Liver (tissue), 9 donors: ENCODE measurements around the gene XYLT2. TPM values are rescaled to one million over a fixed set of nuclear protein-coding genes. Genes with fewer than 3 reads are reported as not detected.

Experiments
- DNase-seq: peaks from one replicate; pipeline ENCODE4 v3.0.0-alpha.2; 2017; ENCODE audit warnings: low spot score
- H3K27ac ChIP-seq, 2 donors: one replicate each; pipeline ENCODE4 v1.7.0; 2013; ENCODE audit warnings: inconsistent platforms in 2 of 2, low read length in 2 of 2, control low read depth in 1 of 2, low read depth in 1 of 2, mild to moderate bottlenecking in 1 of 2
- H3K27me3 ChIP-seq, 4 donors: one replicate each; pipeline versions ENCODE4 v1.6.1 to v1.7.0; 2013; ENCODE audit warnings: low read length in 3 of 4, inconsistent platforms in 1 of 4, mild to moderate bottlenecking in 1 of 4, moderate library complexity in 1 of 4; ENCODE audit not compliant: control insufficient read depth in 4 of 4, insufficient read depth in 4 of 4
- H3K36me3 ChIP-seq, 4 donors: one replicate each; pipeline versions ENCODE4 v1.6.1 to v1.7.0; 2013; ENCODE audit warnings: low read length in 3 of 4, mild to moderate bottlenecking in 3 of 4, low read depth in 1 of 4, moderate library complexity in 1 of 4; ENCODE audit not compliant: control insufficient read depth in 4 of 4, insufficient read depth in 3 of 4
- H3K4me1 ChIP-seq, 4 donors: one replicate each; pipeline versions ENCODE4 v1.6.1 to v1.7.0; 2013; ENCODE audit warnings: low read length in 3 of 4, mild to moderate bottlenecking in 3 of 4, moderate library complexity in 1 of 4; ENCODE audit not compliant: control insufficient read depth in 4 of 4, insufficient read depth in 4 of 4
- H3K4me3 ChIP-seq, 3 donors: one replicate each; pipeline versions ENCODE4 v1.6.1 to v1.7.0; 2013; ENCODE audit warnings: low read length in 3 of 3, control low read depth in 1 of 3, low read depth in 1 of 3, mild to moderate bottlenecking in 1 of 3
- H3K9ac ChIP-seq, 2 donors: one replicate each; pipeline ENCODE4 v1.7.0; 2013; ENCODE audit warnings: low read length in 2 of 2, mild to moderate bottlenecking in 2 of 2, moderate library complexity in 2 of 2, control low read depth in 1 of 2, low read depth in 1 of 2
- H3K9me3 ChIP-seq, 4 donors: one replicate each; pipeline versions ENCODE4 v1.6.1 to v1.7.0; 2013; ENCODE audit warnings: low read length in 3 of 4; ENCODE audit not compliant: control insufficient read depth in 4 of 4
- ATF3 ChIP-seq: IDR thresholded peaks from 2 replicates; pipeline ENCODE4 v1.6.1; 2016; ENCODE audit warnings: antibody characterized with exemption
- CTCF ChIP-seq: fragments of 150-350 bp; IDR thresholded peaks from 2 replicates; pipeline ENCODE4 v1.5.1; 2017; ENCODE audit warnings: improper control_type of control experiment, low read depth, low read length; ENCODE audit not compliant: missing input control
- EGR1 ChIP-seq, 2 donors: IDR thresholded peaks; 2 replicates each; pipeline ENCODE4 v1.6.1; 2016 to 2018; ENCODE audit warnings: antibody characterized with exemption in 2 of 2, low read depth in 2 of 2
- FOXA1 ChIP-seq: IDR thresholded peaks from 2 replicates; pipeline ENCODE4 v1.6.1; 2016; ENCODE audit warnings: antibody characterized with exemption
- FOXA2 ChIP-seq: IDR thresholded peaks from 2 replicates; pipeline ENCODE4 v1.6.1; 2016; ENCODE audit warnings: antibody characterized with exemption
- GABPA ChIP-seq, 2 donors: IDR thresholded peaks in 1 of 2; conservative IDR thresholded peaks in 1 of 2; 2 replicates each; pipeline ENCODE4 v1.6.1; 2016; ENCODE audit warnings: antibody characterized with exemption in 2 of 2, mild to moderate bottlenecking in 1 of 2, moderate library complexity in 1 of 2
- HNF4A ChIP-seq, 2 donors: conservative IDR thresholded peaks; 2 replicates each; pipeline ENCODE4 v1.6.1; 2016; ENCODE audit warnings: antibody characterized with exemption in 2 of 2, mild to moderate bottlenecking in 2 of 2
- HNF4G ChIP-seq: IDR thresholded peaks from 2 replicates; pipeline ENCODE4 v1.6.1; 2016; ENCODE audit warnings: antibody characterized with exemption
- JUND ChIP-seq, 2 donors: IDR thresholded peaks; 2 replicates each; pipeline ENCODE4 v1.6.1; 2016; ENCODE audit warnings: antibody characterized with exemption in 2 of 2
- MAX ChIP-seq: IDR thresholded peaks from 2 replicates; pipeline ENCODE4 v1.6.1; 2016; ENCODE audit warnings: antibody characterized with exemption
- NR2F2 ChIP-seq: IDR thresholded peaks from 2 replicates; pipeline ENCODE4 v1.6.1; 2016; ENCODE audit warnings: antibody characterized with exemption
- RAD21 ChIP-seq, 2 donors: IDR thresholded peaks; 2 replicates each; pipeline ENCODE4 v1.6.1; 2016; ENCODE audit warnings: antibody characterized with exemption in 2 of 2, mild to moderate bottlenecking in 2 of 2
- REST ChIP-seq: IDR thresholded peaks from 2 replicates; pipeline ENCODE4 v1.6.1; 2016; ENCODE audit warnings: antibody characterized with exemption, mild to moderate bottlenecking
- RXRA ChIP-seq, 2 donors: IDR thresholded peaks; 2 replicates each; pipeline ENCODE4 v1.6.1; 2017 to 2018; ENCODE audit warnings: antibody characterized with exemption in 2 of 2, mild to moderate bottlenecking in 1 of 2
- SP1 ChIP-seq: IDR thresholded peaks from 2 replicates; pipeline ENCODE4 v1.6.1; 2018; ENCODE audit warnings: antibody characterized with exemption, mild to moderate bottlenecking
- TAF1 ChIP-seq: conservative IDR thresholded peaks from 2 replicates; pipeline ENCODE4 v1.6.1; 2016; ENCODE audit warnings: antibody characterized with exemption, mild to moderate bottlenecking
- YY1 ChIP-seq: IDR thresholded peaks from 2 replicates; pipeline ENCODE4 v1.6.1; 2016; ENCODE audit warnings: antibody characterized with exemption, mild to moderate bottlenecking
- ZBTB33 ChIP-seq: IDR thresholded peaks from 2 replicates; pipeline ENCODE4 v1.6.1; 2016; ENCODE audit warnings: antibody characterized with exemption
- WGBS: extraction: QIAGEN DNeasy Blood & Tissue Kit; methylation state at CpG from one replicate; pipeline ENCODE4 v1.1.7; 2013; 5-methylcytosine and 5-hydroxymethylcytosine counted together
- polyA plus RNA-seq, 2 donors: library from polyadenylated mRNA; stranded (reverse) in 1 of 2; unstranded in 1 of 2; fragments of 200-250 nt in 1 of 2; fragments of >200 nt in 1 of 2; fragmentation: Nextera tagmentation in 1 of 2; extraction: Ambion mirVana in 1 of 2; gene quantifications; one replicate each; pipeline versions ENCODE4 v1.2.1 to v1.2.3, GENCODE V29; 2013 to 2015
- total RNA-seq, 2 donors: library from RNA; depleted of rRNA; stranded (reverse); fragments of >200 nt; gene quantifications; one replicate each; pipeline ENCODE4 v1.2.3, GENCODE V29; 2014
- donor health status: healthy.
- donor health status: healthy.
- donor health status: healthy.
- donor health status: healthy.
- donor health status: healthy.

XYLT2 gene
- total and polyA plus RNA-seq, 4 donors, result 5.3 to 11.3 (median 8.2) TPM

GRCh38 chr17:50381920-50382319 is 36.0 kb downstream of the XYLT2 start:
- H3K4me3 ChIP-seq, result no peak overlapping the region
- no peak overlapping the region for H3K27ac ChIP-seq
- no peak for TF ChIP-seq EGR1 (IDR thresholded peaks at IDR 0.05; ENCODE audit: low read depth in 2 of 2)
- TF ChIP-seq TAF1, result no peak
- TF ChIP-seq GABPA (IDR thresholded peaks at IDR 0.05 in 1 of 2, conservative IDR thresholded peaks at IDR 0.05 in 1 of 2), result no peak
- TF ChIP-seq MAX, result no peak
- no peak for TF ChIP-seq FOXA2
- no peak for TF ChIP-seq FOXA1
- TF ChIP-seq HNF4G, result no peak
- no peak for TF ChIP-seq YY1
- no peak for TF ChIP-seq RAD21 (IDR thresholded peaks at IDR 0.05)
- TF ChIP-seq CTCF, result no peak
- TF ChIP-seq SP1, result no peak
- no peak for TF ChIP-seq ATF3
- peaks cover 14 to 63% (median 50%) of the 10 kb centered on the region in 4 donors for H3K36me3 ChIP-seq
- no peak for DNase-seq
- no peaks in the 10 kb centered on the region for H3K9me3 ChIP-seq
- H3K4me1 ChIP-seq, result no peaks in the 10 kb centered on the region
- 48% methylated on average over 3 of the region's 3 CpGs for WGBS
- H3K27me3 ChIP-seq, result no peaks in the 10 kb centered on the region
- H3K9ac ChIP-seq, result no peak overlapping the region

GRCh38 chr17:50382931-50383330 is 37.0 kb downstream of the XYLT2 start:
- Histone ChIP-seq H3K36me3 (peaks cover 14 to 73% (median 60%) of the 10 kb centered on the region in 4 donors), H3K4me3 (no peak overlapping the region), H3K4me1 (no peaks in the 10 kb centered on the region), H3K27me3 (no peaks in the 10 kb centered on the region), H3K27ac (no peak overlapping the region), H3K9me3 (no peaks in the 10 kb centered on the region), H3K9ac (no peak overlapping the region)
- TF ChIP-seq HNF4A (conservative IDR thresholded peaks at IDR 0.05) (no peak), REST (no peak), NR2F2 (no peak), YY1 (no peak), EGR1 (IDR thresholded peaks at IDR 0.05; ENCODE audit: low read depth in 2 of 2) (no peak), GABPA (IDR thresholded peaks at IDR 0.05 in 1 of 2, conservative IDR thresholded peaks at IDR 0.05 in 1 of 2) (no peak), CTCF (no peak), JUND (IDR thresholded peaks at IDR 0.05) (no peak), ATF3 (no peak), TAF1 (no peak), ZBTB33 (no peak), RXRA (IDR thresholded peaks at IDR 0.05) (no peak), RAD21 (IDR thresholded peaks at IDR 0.05) (no peak), MAX (no peak)
- no peak for DNase-seq
- 97% methylated on average over 12 of the region's 12 CpGs for WGBS
